HG02938 (cell line): ENCODE data around the gene ENOSF1.
"Not testable (repeated sequence)": the region's sequence is repeated elsewhere in the genome, so short reads cannot be mapped to it uniquely, and the experiment has no call there.

Experiments used
- ATAC-seq: cut with Tn5 transposase; IDR thresholded peaks from one replicate; pipeline ENCODE4 v1.9.1; 2021; ENCODE audit warnings: mild to moderate bottlenecking, moderate library complexity; ENCODE audit not compliant: unreplicated experiment

The ENOSF1 gene, protein sequence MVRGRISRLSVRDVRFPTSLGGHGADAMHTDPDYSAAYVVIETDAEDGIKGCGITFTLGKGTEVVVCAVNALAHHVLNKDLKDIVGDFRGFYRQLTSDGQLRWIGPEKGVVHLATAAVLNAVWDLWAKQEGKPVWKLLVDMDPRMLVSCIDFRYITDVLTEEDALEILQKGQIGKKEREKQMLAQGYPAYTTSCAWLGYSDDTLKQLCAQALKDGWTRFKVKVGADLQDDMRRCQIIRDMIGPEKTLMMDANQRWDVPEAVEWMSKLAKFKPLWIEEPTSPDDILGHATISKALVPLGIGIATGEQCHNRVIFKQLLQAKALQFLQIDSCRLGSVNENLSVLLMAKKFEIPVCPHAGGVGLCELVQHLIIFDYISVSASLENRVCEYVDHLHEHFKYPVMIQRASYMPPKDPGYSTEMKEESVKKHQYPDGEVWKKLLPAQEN

DNA sequence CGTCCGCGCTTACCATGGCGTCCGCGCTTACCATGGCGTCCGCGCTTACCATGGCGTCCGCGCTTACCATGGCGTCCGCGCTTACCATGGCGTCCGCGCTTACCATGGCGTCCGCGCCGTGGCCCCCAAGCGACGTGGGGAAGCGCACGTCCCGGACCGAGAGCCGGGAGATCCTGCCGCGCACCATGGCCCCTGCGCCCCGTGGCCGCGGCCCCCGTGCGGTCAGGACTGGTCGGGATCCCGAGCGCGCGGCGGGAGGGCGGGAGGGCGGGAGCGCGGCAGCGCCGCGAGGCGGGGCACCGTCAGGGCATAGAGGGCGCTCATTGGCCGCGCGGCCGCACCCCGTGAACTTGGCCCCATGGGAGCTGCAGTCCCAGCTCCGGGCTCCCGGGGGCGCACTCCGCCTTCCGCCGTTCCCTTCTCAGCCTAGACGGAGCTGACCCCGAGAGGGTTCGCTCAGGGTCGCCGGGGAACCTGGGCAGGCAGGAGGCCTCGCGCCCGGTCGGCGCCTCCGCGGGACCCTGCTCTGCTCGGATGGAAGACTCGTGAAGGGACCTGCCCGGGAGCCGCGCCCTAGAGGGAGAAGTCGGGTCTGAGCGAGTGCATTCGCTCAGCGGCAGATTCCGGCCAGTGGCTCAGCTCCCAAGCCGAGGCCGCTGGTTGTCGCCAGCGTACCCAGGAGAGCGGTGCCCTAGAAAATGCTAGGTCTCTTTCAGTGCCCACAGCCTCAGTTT, at the start of gene ENOSF1:
Gene ENOSF1, minus strand, starts transcription at position 230 of the 734 bp plus-strand sequence. Its CDS starts 43 bp downstream, at position 187.
- peak; percentile 76 for ATAC-seq

DNA sequence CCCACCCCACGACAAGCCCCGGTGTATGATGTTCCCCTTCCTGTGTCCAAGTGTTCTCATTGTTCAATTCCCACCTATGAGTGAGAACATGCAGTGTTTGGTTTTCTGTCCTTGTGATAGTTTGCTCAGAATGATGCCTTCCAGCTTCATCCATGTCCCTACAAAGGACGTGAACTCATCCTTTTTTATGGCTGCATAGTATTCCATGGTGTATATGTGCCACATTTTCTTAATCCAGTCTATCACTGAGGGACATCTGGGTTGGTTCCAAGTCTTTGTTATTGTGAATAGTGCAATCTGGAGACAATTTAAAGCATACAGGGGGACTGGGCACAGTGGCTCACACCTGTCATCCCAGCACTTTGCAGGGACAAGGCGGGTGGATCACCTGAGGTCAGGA, 47.4 kb upstream of the ENOSF1 start:
- not testable (repeated sequence) for ATAC-seq

DNA sequence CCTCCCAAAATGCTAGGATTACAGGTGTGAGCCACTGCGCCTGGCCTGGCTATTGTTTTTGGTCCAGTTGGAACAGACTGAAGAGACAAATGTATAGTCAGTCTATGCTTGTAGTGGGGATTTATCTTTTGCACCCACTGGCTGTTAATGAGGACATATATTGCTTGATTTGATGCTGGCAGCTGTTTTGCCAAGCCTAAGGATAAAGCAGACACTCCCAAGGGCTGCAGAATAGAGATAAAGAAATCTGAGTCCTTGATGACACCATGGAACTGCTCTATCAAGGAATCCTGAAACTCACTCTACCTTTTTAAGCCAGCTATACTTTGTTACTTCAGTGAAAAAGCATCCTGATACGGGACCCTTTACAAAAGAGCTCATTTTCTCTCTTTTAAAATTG, 43.1 kb upstream of the ENOSF1 start:
- no peak for ATAC-seq

DNA sequence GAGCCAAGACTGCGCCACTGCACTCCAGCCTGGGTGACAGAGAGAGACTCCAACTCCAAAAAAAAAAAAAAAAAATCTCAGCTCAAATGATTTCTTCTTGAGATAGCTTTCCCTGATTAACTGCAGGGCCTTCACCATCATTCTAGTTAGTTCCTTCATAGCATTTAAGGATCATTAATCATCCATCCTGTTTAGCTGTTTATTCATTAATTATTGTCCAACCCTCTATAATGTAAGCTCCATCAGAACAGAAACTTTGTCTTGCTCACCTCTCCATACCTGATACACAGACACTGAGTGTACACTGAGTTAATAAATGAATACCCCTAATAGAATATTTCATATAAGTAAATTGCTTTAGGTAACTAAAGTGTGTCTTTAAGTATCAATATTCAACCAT, 42.2 kb upstream of the ENOSF1 start:
- ATAC-seq = no peak

DNA sequence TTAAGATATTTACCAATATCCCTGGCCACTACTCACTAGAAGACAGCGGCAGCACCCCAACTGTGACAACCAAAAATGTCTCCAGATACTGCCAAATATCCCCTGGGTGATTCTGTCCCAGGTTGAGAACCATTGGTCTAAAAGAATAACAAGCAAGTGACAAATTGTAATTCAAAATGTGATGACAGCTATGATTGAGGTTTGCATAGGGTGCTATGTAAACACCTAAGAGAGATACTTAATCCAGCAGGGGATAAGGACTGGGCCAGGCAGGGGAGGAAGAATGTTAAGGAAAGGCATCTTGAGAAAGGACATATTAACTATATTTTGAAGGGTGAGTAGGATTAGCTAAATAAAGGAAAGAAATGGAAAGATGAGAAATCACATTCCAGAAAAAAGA, 38.0 kb upstream of the ENOSF1 start:
- no peak for ATAC-seq

DNA sequence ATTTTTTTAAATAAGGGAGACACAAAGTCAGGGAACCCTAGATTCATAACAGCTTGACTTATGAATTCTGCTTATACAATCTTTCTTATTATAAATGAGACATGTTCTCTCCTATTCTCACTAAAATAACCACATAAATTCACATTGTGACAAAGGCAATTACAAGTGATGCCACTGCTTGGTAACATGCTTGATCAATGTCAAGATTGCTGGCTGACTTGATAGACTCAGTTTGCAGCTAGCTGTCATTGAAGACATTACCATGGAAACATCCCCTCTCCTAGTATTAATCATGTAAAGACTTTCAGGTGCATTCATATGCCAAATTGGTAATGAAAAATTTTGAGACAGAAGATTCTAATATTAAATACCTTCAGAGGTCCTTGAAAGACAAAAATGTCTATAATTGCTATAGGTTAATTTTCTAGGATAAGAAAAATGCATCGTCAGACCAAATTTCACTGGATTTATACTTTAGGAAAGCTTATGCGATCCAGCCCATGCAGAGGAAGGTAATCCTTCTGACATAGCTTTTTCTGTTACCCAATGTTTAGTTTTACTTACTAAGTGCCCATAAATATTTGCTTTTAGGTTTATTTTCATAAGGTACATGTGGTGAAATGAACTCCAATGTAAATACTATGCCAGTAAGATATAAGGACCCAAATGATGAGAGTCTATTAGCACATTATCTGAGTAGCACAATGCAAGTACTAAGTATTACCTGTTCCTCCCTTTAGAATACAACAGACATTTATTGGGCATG, 32.6 kb upstream of the ENOSF1 start:
- no peak for ATAC-seq

DNA sequence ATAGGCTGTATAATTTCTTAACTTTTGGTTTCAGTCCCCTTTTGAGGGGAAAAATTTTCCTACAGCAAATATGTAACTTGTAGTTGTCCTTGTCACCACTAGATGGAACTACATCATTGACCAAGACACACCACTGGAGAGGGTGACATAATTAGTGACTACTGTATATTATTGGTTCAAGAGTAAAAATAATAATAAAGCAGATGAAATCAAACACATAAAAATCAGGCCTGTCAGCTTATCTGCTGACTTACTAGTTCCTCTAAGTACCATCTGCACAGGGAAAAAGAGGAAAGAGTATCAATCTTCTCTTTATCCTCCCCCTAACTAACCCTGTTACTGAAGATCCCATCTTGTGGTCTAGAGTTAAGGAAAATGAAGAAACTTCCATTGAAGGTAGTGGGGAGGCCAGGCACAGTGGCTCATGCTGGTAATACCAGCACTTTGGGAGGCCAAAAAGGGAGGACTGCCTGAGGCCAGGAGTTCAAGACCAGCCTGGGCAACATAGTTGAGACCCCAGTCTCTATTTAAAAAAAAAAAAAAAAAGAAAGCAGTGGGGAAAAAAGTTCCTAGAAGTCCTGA, 29.6 kb upstream of the ENOSF1 start:
- peak; percentile 93 for ATAC-seq

DNA sequence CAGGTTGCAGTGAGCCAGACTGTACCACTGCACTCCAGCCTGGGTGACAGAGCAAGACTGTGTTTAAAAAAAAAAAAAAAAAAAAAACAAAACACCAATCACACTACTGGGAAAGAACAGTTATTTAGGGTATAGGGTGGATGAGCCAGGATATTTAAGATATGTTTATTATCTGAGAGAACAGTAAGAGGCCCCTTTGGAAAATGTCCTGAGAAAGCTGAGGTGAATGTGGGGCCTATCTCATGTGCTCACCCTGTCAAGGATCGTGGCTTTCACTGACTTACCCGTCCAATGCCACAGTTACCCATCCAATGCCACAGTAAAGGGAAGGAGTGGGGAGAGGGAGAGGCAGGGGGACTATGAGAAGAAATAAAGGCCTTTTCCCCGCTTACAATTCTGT, 19.9 kb upstream of the ENOSF1 start:
- no peak for ATAC-seq

DNA sequence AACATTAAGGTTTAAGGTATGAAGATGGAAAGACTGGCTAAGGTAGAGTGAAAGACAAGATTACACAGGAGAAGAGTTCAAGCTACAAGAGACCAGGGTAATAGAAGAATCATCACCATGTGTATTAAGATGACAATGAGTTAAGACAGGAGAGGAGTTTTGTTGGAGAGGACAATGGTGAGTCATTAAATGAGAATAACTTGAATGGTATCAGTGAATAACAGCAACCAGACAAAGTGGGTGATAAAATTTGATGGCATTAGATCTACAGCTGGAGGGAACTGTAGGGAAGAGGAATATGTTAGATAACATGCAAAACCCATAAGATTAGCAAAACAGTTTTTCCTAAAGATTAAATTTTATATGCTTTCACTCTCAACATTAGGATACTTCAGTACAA, 18.8 kb upstream of the ENOSF1 start:
- no peak for ATAC-seq

DNA sequence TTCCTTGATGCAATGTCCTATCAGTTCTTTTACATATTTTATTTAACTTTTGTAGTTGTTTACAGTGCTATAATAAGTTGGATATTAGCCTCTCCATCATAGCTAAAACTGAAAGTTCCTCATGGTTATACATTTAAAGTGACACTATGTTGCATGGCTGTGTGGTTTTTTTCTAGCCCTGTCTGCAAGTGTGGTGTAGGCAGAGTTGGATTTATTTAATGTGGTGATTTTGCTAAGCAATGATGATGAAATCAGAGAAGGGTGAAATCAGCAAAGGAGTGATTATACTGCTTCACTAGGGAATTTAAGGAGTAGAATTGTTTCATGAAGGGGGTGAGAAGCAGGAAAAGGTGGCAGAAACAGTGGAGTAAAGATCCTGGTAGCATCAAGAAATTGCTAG, 18.3 kb upstream of the ENOSF1 start:
- no peak for ATAC-seq

DNA sequence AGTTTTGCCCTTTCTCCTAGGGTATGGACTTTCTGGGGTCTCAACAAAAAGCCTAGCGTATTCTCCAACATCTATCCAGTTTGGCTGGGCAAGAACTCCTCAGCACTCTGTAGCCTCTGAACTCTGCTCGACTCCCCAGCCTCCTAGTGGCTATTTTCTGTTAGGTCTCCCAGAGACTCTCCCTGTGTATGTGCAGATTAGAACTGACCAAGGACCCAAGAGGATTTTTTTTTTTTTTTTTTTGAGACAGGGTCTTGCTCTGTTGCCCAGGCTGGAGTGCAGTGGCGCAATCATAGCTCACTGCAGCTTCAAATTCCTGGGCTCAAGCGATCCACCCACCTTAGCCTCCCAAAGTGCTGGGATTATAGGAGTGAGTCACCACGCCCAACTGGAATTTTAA, 17.7 kb upstream of the ENOSF1 start:
- not testable (repeated sequence) for ATAC-seq

DNA sequence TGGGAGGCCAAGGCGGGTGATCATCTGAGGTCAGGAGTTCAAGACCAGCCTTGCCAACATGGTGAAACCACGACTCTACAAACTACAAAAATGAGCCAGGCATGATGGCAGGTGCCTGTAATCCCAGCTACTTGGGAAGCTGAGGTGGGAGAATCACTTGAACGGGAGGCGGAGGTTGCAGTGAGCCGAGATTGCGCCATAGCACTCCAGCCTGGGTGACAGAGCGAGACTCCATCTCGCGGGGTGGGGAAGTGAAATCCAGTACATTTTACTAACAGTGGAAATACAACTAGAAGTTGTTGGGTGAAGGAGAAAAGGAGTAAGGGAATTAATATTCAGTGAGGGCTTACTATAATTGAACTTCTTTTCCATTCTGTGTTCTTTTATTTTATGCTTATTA, 13.2 kb upstream of the ENOSF1 start:
- no peak for ATAC-seq

DNA sequence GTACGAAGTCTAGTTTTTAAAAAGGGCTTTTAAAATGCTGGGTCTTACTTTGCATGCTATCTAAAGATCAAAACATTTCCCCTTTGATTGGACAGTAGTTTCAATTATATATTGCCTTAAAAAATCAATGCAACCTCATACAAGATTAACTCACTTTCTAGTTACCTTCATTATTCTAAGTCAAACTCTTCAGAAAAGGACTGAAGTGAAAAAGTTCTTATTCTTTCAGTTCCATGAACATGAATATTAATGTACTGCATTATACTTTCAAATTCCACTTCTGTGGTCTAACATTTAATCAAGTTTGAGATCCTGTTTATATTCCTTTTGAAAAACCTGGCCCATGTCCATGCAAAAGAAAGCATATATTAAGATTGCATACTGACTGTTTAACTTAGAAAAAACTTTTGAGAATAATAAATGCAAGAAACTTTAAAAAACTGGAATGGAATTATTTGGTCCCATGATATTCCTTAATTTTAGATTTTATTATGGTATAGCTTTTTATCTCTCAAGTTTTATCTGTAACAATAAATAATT, 11.2 kb upstream of the ENOSF1 start:
- ATAC-seq = no peak

DNA sequence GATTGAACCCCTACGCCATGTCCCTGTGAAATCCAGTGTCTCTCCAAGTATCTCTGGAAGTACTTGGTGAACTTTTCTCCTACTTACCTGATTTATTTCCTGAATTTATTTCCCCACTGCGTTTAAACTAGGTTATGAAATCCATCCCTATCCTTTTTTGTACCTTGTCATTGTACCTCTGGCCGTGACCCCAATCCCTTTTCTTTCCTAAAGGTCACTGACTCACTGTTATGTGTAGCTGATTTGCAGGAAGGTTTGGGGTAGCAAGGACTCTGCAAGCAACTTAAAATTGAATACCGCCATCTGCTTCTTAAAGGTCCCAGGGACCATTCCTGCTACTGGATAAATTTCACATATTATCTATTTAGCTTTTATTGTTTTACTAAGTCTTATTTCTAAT, 4.6 kb upstream of the ENOSF1 start:
- no peak for ATAC-seq

DNA sequence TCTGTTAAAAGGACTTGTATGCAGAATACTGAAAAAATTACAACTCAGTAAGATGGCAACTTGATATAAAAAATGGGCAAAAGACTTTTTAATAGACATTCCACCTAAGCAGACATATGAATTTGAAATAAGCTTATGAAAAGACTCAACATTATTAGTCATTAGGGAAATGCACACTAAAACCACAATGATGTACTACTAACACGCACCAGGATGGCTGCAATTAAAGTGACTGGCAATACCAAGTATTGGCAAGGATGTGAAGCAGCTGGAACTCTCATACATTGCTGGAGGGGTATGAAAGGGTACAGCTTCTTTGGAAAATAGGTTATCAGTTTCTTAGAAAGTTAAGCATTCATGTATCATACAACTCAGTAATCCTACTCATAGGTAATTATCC, 3.2 kb upstream of the ENOSF1 start:
- no peak for ATAC-seq

DNA sequence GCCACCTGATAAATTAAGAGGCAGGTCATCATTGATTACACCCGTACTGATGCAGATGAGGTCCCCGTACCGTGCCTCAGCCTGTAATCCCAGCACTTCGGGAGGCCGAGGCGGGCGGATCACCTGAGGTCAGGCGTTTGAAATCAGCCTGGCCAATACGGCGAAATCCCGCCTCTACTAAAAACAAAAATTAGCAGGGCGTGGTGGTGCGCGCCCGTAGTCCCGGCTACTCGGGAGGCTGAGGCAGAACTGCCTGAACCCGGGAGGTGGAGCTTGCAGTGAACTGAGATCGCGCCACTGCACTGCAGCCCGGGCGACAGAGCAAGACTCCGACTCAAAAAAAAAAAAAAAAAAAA, 683 bp upstream of the ENOSF1 start:
- ATAC-seq = no peak

DNA sequence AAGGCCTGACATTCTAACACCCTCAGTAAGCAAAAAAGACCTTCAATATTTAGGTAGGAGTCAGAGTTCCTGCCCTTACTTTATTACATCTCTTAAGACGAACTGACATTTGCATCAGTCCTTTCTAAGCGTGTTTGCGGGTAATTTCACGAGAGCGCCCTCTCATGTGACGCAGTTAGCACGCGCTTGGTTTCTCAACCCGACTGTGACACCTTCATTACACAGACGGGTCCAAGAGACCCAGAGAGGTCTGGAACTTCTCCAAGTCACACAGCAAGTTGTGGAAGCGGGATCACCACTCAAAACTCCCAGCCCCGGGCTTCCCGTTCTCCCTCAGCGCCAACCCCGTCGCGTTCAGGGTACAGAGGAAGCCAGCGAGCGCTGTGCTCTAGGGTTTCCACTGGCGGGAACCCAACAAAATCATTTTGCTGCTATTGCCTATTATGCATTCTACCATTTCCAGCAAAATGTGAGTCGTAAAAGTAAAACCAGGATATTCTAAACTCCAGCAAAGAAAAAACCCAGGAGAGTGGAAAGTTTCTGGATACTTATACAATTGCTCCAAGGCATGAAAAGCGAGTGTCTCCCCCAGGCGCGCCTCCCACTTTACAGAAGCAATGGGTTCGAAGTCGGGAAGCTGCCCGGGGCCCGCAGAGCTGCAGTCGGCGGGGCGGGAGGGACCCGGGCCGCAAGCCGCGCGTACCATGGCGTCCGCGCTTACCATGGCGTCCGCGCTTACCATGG, 601 bp downstream of the ENOSF1 start:
- ATAC-seq = peak; percentile 76

DNA sequence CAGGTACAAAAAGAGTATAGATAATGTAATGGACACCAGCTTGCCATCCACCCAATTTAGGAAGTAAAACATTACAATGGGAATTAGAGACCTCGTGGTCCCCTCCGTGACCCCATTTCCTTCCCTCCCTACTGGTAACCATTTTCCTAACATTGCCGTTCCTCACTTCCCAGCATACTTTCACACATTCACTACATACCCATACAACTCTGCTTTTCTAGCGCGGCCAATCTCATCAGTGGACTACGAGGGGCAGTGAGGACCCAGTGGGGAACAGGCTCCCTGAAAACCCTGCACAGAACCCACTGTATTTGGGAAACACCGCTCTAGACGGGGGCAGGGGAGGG, 1.1 kb downstream of the ENOSF1 start:
- ATAC-seq = no peak

DNA sequence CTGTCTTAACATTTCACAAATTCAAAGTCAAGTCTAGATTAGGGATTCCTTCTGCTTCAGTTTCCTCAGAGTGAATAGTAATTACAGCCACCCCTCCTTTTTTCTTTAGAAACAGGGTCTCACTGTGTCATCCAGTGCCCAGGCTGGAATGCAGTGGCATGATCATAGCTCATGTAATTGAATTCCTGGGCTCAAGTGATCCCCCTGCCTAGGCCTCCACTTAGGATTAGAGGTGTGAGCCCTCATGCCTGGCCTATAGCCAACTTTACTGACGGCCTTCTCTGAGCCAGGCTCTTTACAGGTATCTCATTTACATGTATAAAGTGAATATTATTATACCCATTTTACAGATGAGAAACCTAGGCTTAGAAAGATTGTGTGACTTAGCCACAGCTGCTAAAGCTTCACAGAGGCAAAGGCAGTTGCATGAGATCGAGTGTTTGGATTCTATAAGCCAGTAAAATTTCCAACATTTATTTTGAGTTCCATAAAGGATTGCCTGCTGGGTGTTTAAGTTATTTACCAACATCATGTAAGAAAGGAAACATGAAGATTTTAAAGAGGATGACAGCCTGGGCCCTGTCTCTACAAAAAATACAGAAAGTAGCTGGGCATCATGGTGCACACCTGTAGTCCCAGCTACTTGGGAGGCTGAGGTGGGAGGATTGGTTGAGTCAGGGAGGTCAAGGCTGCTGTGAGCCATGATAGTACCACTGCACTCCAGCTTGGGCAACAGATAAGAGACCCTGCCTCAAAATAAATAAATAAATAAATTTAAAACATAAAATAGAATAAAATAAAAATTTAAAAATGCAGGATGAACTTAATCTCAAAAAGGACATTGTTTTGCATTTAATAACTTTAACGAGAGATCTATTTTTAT, 1.8 kb downstream of the ENOSF1 start:
- no peak for ATAC-seq
